Brain pericyte (primary cell): ENCODE results near the gene CFAP299.
"Not testable (repeated sequence)": the region's sequence is repeated elsewhere in the genome, so short reads cannot be mapped to it uniquely, and the experiment has no call there.

Experiments used
- DNase-seq: peaks from one replicate; pipeline ENCODE4 v3.0.0-alpha.2; 2012; ENCODE audit warnings: low read depth, low spot score

The CFAP299 gene

DNA sequence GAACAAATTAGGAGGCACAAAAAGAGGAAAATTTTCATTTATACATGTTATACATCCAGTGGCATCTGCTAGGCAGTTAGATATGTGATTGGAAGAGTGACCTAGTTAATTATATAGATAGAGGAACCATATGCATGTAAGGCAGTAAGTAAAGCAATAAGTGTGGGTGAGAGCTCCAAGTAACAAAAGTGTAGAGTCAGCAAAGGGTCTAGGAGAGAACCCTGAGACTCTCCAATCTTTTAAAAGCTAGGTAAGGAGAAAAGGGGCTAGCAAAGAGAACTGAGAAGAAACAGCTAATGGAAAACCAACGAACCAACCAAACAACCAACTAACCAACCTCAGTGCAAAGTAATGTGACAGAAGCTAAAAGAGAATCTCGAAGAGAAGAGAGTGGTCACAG, 3.8 kb upstream of the CFAP299 start:
- DNase-seq = no peak

DNA sequence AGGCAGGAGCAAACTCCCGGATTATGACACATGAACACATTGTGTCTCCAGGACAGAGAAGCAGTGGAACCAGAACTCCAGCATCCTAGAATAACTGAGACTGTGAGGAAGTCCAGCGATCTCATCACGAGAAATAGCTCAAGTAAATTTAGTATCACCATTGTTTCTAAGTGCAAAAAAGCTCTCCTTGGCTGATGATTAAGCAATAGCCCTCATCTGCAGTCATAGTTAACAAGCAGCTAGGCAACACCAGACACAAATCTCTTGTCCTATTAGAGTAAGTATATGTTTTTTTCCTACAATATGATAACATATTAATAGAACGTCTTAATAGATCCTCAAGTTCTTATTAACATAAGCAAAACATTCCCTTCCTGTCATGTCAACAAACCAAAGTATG, 2.4 kb upstream of the CFAP299 start:
- DNase-seq = no peak

GRCh38 chr4:80334568-80334967, 962 bp upstream of the CFAP299 start:
- DNase-seq = no peak

DNA sequence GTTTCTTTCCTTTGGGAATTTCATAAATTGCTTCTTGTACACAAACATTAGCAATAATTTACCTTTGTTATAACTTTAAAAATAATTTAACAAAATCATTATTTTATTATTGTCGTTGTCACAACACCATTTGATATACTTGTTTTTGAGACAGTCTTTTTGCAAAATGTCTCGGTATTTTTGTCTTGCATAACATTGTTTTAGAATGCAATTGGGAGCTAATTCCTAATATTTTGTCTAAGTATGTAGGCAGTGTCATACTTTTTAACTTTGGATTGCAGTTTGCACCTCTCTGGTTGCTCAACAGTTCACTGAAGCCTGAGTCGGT, 340 bp upstream of the CFAP299 start:
- no peak for DNase-seq

GRCh38 chr4:80336582-80336981, 1.1 kb downstream of the CFAP299 start:
- no peak for DNase-seq

GRCh38 chr4:80340036-80340435, 4.5 kb downstream of the CFAP299 start:
- no peak for DNase-seq

DNA sequence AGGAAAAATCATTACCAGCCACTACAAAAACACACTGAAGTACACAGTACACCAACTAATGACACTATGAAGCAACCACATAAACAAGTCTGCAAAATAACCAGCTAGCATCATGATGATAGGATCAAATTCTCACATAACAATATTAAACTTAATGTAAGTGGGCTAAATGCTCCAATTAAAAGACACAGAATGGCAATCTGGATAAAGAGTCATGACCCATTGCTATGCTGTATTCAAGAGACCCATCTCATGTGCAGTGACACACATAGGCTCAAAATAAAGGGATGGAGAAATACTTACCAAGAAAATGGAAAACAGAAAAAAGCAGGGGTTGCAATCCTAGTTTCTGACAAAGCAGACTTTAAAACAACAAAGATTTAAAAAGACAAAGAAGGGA, 7.2 kb downstream of the CFAP299 start:
- not testable (repeated sequence) for DNase-seq

DNA sequence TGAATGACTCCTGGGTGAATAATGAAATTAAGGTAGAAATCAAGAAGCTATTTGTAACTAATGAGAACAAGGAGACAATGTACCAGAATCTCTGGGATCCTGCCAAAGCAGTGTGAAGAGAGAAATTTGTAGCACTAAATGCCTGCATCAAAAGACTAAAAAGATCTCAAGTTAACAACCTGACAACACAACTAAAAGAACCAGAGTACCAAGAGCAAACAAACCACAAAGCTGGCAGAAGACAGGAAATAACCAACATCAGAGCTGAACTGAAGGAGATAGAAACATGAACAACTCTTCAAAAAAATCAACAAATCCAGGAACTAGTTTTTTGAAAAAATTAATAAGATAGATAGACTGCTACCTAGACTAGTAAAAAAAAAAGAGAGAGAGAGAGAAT, 8.4 kb downstream of the CFAP299 start:
- DNase-seq = no peak

DNA sequence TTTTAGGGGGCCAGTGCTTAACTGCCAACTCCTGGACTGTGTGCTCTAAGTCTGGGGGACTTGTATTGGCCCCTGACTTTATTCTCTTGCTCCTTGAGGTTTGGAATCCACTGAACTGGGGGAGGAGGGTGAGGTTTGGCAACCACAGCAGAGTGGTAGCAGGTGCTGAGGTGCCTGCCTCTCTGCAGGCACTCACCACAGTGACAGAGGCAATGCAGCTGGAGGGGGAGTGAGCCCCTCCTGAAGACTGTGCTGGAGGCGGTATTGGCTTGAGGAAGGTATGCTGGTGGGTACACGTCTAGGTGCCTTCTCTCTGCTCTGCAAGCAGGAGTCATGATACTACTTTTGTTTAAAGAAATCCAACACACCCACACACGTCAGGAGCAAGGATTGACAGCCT, 24.6 kb downstream of the CFAP299 start:
- DNase-seq = no peak

DNA sequence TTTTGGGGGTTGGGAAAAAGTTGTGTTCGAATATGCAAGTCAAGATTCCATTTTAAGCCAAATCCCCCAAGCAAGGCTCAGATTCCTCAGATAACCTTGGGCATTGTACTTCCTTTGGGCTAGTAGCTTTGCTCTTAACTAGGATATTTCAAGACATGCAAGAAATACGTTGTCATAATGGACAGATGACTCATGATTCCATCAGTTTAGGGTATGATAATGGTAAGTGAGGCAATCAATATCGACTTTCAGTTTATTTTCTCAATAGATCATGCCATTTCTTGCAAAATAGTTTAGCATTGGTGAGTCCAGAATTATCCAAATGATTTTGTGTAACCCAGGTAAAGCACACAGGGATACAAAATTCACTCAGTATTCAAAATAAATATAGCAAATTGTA, 25.4 kb downstream of the CFAP299 start:
- no peak for DNase-seq

GRCh38 chr4:80361329-80361900, 25.9 kb downstream of the CFAP299 start:
- DNase-seq = no peak

- DNase-seq = no peak
These were observed 27.1 kb downstream of the CFAP299 start for GRCh38 chr4:80362578-80363181.

- peak; percentile 30 for DNase-seq
These were observed 30.4 kb downstream of the CFAP299 start for GRCh38 chr4:80365928-80366327.

DNA sequence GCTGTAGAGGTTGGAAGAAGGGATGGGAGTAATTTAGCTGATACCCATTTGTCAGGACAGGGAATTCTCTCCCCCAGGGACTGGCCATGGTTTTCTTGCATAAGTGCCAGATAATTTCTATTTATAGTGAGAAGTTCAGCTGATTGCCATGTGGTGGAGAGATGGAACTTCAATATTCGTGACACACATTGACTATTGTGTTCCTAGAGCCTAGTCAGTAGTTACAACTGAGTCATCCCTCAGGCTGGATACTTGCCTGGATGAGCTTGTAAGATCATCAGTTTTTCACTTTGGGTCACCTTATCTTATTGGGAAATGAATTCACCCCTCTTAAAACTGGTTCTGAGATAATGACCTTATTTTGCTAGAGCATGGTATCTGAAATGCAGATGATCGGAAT, 32.2 kb downstream of the CFAP299 start:
- no peak for DNase-seq

GRCh38 chr4:80370635-80371034, 35.1 kb downstream of the CFAP299 start:
- no peak for DNase-seq

DNA sequence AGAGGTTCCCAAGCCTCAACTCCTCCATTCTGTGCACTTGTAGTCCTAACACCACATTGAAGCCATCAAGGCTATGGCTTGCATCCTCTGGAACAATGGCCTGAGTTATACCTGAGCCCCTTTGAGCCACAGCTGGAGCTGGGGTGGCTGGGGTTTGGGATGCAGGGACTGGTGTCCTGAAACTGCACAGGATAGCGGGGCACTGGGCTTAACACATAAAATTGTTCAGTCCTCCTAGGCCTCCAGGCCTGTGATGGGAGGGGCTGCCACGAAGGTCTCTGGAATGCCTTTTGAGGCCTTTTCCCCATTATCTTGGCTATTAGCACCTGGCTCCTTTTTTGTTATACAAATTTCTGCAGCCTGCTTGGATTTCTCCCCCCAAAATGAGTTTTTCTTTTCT, 35.5 kb downstream of the CFAP299 start:
- no peak for DNase-seq

- DNase-seq = no peak
These were observed 38.6 kb downstream of the CFAP299 start for GRCh38 chr4:80374180-80374579.

- no peak for DNase-seq
These were observed 46.7 kb downstream of the CFAP299 start for GRCh38 chr4:80382090-80382832.

DNA sequence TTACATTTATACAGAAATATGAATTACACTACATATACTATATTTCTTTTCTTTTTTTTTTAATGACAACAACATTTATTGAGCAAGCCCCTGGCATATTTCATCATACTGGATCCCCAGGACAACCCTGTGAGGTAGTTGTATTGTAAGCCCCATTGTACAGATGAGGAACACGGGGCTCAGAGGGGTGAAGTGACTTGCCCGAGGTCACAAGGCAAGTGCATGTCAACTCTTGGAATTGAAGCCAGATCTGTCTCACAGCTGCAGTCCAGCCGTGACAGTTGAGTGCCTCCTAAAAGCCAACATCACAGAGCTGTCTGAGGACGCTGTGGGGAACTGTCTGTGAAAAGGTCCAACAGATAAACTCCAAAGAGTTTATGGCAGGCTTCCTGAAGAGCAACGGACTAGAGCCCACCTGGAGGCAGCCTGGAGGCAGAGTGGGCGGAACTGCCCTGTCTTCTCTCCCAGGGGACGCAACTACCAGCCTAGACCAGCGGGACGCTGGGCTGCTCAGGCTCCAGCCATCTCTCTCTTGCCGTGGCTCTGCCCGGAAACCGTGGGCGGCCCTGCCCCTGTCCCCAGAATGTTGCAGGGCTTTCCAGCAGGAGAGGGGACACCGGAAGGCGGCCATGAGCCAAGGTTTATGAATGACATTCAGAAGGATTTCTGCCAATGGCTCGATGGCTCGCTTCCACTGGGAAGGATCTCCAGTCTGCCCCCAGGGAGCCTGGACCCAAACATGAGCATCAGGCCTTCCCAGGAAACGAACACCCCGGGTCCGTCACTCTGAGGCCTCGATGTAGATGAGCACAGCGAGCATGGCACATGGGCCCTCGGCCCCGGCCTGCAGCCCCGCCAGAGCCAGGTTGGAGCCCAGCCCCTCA, 50.1 kb downstream of the CFAP299 start:
- DNase-seq = no peak

- no peak for DNase-seq
These were observed 50.9 kb downstream of the CFAP299 start for GRCh38 chr4:80386281-80386886.

DNA sequence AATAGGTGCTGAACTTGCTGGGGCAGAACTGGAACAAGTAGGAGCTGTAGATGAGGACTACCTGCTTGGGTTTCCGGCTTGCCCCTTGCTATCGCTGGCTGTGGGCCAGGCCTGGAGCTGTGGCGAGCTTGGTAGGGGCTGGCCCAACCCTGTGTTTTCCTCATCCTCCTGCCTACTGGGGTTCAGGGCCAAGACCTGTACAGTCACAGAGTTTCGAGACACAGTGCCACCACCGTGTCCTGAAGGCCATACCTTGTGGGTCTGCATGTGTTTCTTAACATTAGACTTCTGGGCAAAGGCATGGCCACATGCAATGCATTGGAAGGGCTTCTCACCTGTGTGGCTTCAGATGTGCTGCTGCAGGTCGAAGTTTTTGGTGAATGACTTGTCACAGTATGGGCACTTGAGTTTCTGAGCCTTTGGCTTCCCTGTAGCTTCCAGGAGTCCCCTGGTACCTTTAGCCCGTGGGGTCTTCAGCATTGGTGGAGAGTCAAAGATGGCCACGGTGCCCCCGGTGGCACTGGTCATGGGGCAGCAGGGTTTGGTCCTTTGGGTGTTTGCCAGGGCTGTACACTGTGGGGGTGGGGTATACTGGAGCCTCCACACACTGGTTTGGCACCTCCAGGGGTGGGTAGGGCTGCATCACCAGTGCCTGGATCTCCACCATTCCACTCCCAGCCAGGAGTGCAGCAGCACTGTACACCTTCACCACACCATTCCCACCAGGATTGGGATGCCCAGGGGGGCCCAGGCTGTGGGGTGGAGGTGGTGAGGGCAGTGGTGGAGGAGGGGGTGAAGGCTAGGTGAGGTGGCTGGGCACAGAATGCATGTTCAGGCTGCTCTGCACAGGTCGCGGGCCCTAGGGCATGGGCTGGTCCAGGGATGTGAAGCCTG, 52.1 kb downstream of the CFAP299 start:
- no peak for DNase-seq
